ENCODE results near the gene TRPM4. TPM values are rescaled to one million over a fixed set of nuclear protein-coding genes. Genes with fewer than 3 reads are reported as not detected.

Gene TRPM4
- total and polyA plus RNA-seq, 2 experiments from 2014 or later, result 74.2 to 106 TPM

- H3K9me3 ChIP-seq (ENCODE audit: low read depth), result no peaks in the 10 kb centered on the region
- H3K27ac ChIP-seq, result peak overlapping the region; percentile 88
- peaks cover 30% of the 10 kb centered on the region for H3K4me1 ChIP-seq (ENCODE audit: low read depth)
- H3K27me3 ChIP-seq, result no peaks in the 10 kb centered on the region
- H3K36me3 ChIP-seq, result no peaks in the 10 kb centered on the region
- TF ChIP-seq CTCF (IDR thresholded peaks at IDR 0.05; ENCODE audit: low read depth, low read length), result no peak
- peak overlapping the region; percentile 23 for H3K4me3 ChIP-seq
- peak in 1 of 2 donors; percentile 80 for DNase-seq (ENCODE audit: low read depth in 1 of 2, low spot score in 1 of 2)
These were observed 1.7 kb upstream of the TRPM4 start for GRCh38 chr19:49155820-49156346.

- Histone ChIP-seq H3K4me3 (no peak overlapping the region), H3K36me3 (peaks cover 6% of the 10 kb centered on the region), H3K27me3 (no peaks in the 10 kb centered on the region), H3K9me3 (ENCODE audit: low read depth) (no peaks in the 10 kb centered on the region), H3K4me1 (ENCODE audit: low read depth) (peaks cover 33% of the 10 kb centered on the region), H3K27ac (no peak overlapping the region)
- TF ChIP-seq CTCF (IDR thresholded peaks at IDR 0.05; ENCODE audit: low read depth, low read length), result no peak
- DNase-seq (ENCODE audit: low read depth in 1 of 2, low spot score in 1 of 2), result no peak
These were observed 3.0 kb downstream of the TRPM4 start for GRCh38 chr19:49160450-49161189.

- peaks cover 32% of the 10 kb centered on the region for H3K4me1 ChIP-seq (ENCODE audit: low read depth)
- no peak overlapping the region for H3K4me3 ChIP-seq
- no peaks in the 10 kb centered on the region for H3K9me3 ChIP-seq (ENCODE audit: low read depth)
- no peaks in the 10 kb centered on the region for H3K27me3 ChIP-seq
- peaks cover 6% of the 10 kb centered on the region for H3K36me3 ChIP-seq
- DNase-seq (ENCODE audit: low read depth in 1 of 2, low spot score in 1 of 2), result no peak
- H3K27ac ChIP-seq, result no peak overlapping the region
- no peak for TF ChIP-seq CTCF (IDR thresholded peaks at IDR 0.05; ENCODE audit: low read depth, low read length)
These were observed 4.4 kb downstream of the TRPM4 start for GRCh38 chr19:49161987-49162386.

- peak in 1 of 2 donors; percentile 90 for DNase-seq (ENCODE audit: low read depth in 1 of 2, low spot score in 1 of 2)
- Histone ChIP-seq H3K4me1 (ENCODE audit: low read depth) (peaks cover 16% of the 10 kb centered on the region), H3K9me3 (ENCODE audit: low read depth) (no peaks in the 10 kb centered on the region), H3K27me3 (no peaks in the 10 kb centered on the region), H3K36me3 (peaks cover 6% of the 10 kb centered on the region), H3K4me3 (no peak overlapping the region), H3K27ac (peak overlapping the region; percentile 100)
- no peak for TF ChIP-seq CTCF (IDR thresholded peaks at IDR 0.05; ENCODE audit: low read depth, low read length)
These were observed 7.6 kb downstream of the TRPM4 start for GRCh38 chr19:49165111-49165750.

- Histone ChIP-seq H3K4me1 (ENCODE audit: low read depth) (peaks cover 16% of the 10 kb centered on the region), H3K36me3 (peaks cover 13% of the 10 kb centered on the region), H3K27ac (peak overlapping the region; percentile 100), H3K9me3 (ENCODE audit: low read depth) (no peaks in the 10 kb centered on the region), H3K4me3 (no peak overlapping the region), H3K27me3 (no peaks in the 10 kb centered on the region)
- TF ChIP-seq CTCF (IDR thresholded peaks at IDR 0.05; ENCODE audit: low read depth, low read length), result no peak
- DNase-seq (ENCODE audit: low read depth in 1 of 2, low spot score in 1 of 2), result no peak
These were observed 8.3 kb downstream of the TRPM4 start for GRCh38 chr19:49165865-49166301.
